Panc1 (cell line): ENCODE data around the gene ADAM22. TPM values are rescaled to one million over a fixed set of nuclear protein-coding genes. Genes with fewer than 3 reads are reported as not detected.

ENCODE experiments used
- ATAC-seq: fragments of 200-7000 bp; cut with Tn5 transposase; 2 replicates; pipeline ENCODE4 v1.9.1; 2020; ENCODE audit warnings: mild to moderate bottlenecking, moderate library complexity
- BruUV-seq: library from RNA; stranded (reverse); fragments of 400-500 nt; replicated peaks from 2 replicates; lab custom pipeline; 2021; lab: Mats Ljungman, UMichigan
- CTCF ChIA-PET: fragments of 300-600 bp; sonication (Branson Sonifier 250); formaldehyde crosslinking; loops from one replicate; lab custom pipeline; 2022; ENCODE audit warnings: antibody characterized with exemption; lab: Charles Lee
- POLR2A ChIA-PET: fragments of 300-600 bp; sonication (Branson Sonifier 250); formaldehyde crosslinking; loops from one replicate; lab custom pipeline; 2022; ENCODE audit warnings: antibody characterized with exemption; lab: Charles Lee
- DNase-seq: peaks from one replicate; pipeline ENCODE4 v3.0.0-alpha.2; 2010; ENCODE audit warnings: low read depth, low spot score
- H3K27ac ChIP-seq: 2 replicates; pipeline ENCODE4 v1.5.1; 2011; ENCODE audit warnings: mild to moderate bottlenecking, low read length, inconsistent platforms
- H3K27me3 ChIP-seq: fragments of 200-500 bp; sonication (Bioruptor generic); 2 replicates; pipeline ENCODE4 v1.6.0; 2014; ENCODE audit warnings: low read length, inconsistent platforms; ENCODE audit not compliant: control insufficient read depth, insufficient read depth
- H3K36me3 ChIP-seq: fragments of 200-500 bp; sonication (Bioruptor generic); 2 replicates; pipeline ENCODE4 v1.5.1; 2014; ENCODE audit warnings: inconsistent platforms, mild to moderate bottlenecking, low read length, moderate library complexity; ENCODE audit not compliant: control insufficient read depth, insufficient read depth
- H3K4me1 ChIP-seq: 2 replicates; pipeline ENCODE4 v1.5.1; 2011; ENCODE audit warnings: inconsistent platforms, mild to moderate bottlenecking, low read length, moderate library complexity; ENCODE audit not compliant: control insufficient read depth, insufficient read depth
- H3K4me3 ChIP-seq, 2 experiments: 2 replicates each; pipeline ENCODE4 v1.5.1; 2011 to 2012; ENCODE audit warnings: low read depth in 2 of 2, low read length in 2 of 2, mild to moderate bottlenecking in 2 of 2, inconsistent platforms in 1 of 2, moderate library complexity in 1 of 2
- H3K9me3 ChIP-seq: fragments of 200-500 bp; sonication (Bioruptor generic); 2 replicates; pipeline ENCODE4 v1.5.1; 2014; ENCODE audit warnings: low read depth, mild to moderate bottlenecking, inconsistent platforms, low read length, moderate library complexity; ENCODE audit not compliant: control insufficient read depth, insufficient read depth
- CTCF ChIP-seq: fragments of 450-650 bp; IDR thresholded peaks from 2 replicates; pipeline ENCODE4 v1.5.1; 2017; ENCODE audit warnings: mild to moderate bottlenecking
- POLR2AphosphoS5 ChIP-seq: IDR thresholded peaks from 2 replicates; pipeline ENCODE4 v1.6.1; 2012; ENCODE audit warnings: mild to moderate bottlenecking, low read depth, low read length, moderate library complexity
- REST ChIP-seq, 2 experiments: IDR thresholded peaks; 2 replicates each; pipeline ENCODE4 v1.6.1; 2011 to 2012; ENCODE audit warnings: low read depth in 2 of 2, control low read depth in 1 of 2, low read length in 1 of 2, mild to moderate bottlenecking in 1 of 2, moderate library complexity in 1 of 2; ENCODE audit not compliant: insufficient read depth in 1 of 2
- SIN3A ChIP-seq: IDR thresholded peaks from 2 replicates; pipeline ENCODE4 v1.6.1; 2012; ENCODE audit warnings: low read depth, mild to moderate bottlenecking, low read length, moderate library complexity, borderline replicate concordance; ENCODE audit not compliant: insufficient read depth
- TCF7L2 ChIP-seq: IDR thresholded peaks from 2 replicates; pipeline ENCODE4 v1.6.1; 2011; ENCODE audit warnings: mild to moderate bottlenecking, low read depth, low read length, inconsistent platforms
- in situ Hi-C: cut with HindIII; loops from 2 replicates; pipeline ENCODE4 v1.10.0; 2016; ENCODE audit warnings: low sequenced_read_pairs, low pct_unique_long_range_greater_than_20kb
- intact Hi-C: fragments of 100-400 bp; cut with micrococcal nuclease; formaldehyde crosslinking; loops from one replicate; pipeline ENCODE4 v1.10.0; 2022; ENCODE audit not compliant: unreplicated experiment
- total RNA-seq: library from RNA; stranded (reverse); gene quantifications from one replicate; pipeline ENCODE4 v1.2.1, GENCODE V29; 2021; ENCODE audit not compliant: unreplicated experiment

The ADAM22 gene
- total RNA-seq, 1 experiment from 2014 or later: 4.2 TPM

GRCh38 chr7:87960239-87960638 is 26.2 kb downstream of the ADAM22 start:
- no peak for TF ChIP-seq SIN3A
- TF ChIP-seq TCF7L2: no peak
- no peak for TF ChIP-seq REST (IDR thresholded peaks at IDR 0.05; ENCODE audit: insufficient read depth in 1 of 2, low read depth in 2 of 2, low read length in 1 of 2)
- TF ChIP-seq POLR2AphosphoS5: no peak
- no peak for TF ChIP-seq CTCF
- Histone ChIP-seq H3K27me3 (no peaks in the 10 kb centered on the region), H3K4me1 (no peaks in the 10 kb centered on the region), H3K4me3 (no peak overlapping the region), H3K36me3 (no peaks in the 10 kb centered on the region), H3K27ac (no peak overlapping the region), H3K9me3 (no peaks in the 10 kb centered on the region)
- POLR2A ChIA-PET: no interaction called here
- no peak for ATAC-seq
- intact Hi-C loops: no loop called here
- no peak for DNase-seq
- no TSS peak for BruUV-seq
- in situ Hi-C loops: no loop called here
- CTCF ChIA-PET: no interaction called here

GRCh38 chr7:87961754-87962153 is 27.7 kb downstream of the ADAM22 start:
- ATAC-seq (no peak), DNase-seq (no peak)
- H3K4me3 ChIP-seq: no peak overlapping the region
- BruUV-seq: no TSS peak
- ChIA-PET CTCF (no interaction called here), POLR2A (no interaction called here)
- TF ChIP-seq POLR2AphosphoS5 (no peak), TCF7L2 (no peak), SIN3A (no peak)
- H3K27me3 ChIP-seq: no peaks in the 10 kb centered on the region
- no peak overlapping the region for H3K27ac ChIP-seq
- H3K9me3 ChIP-seq: no peaks in the 10 kb centered on the region
- no peaks in the 10 kb centered on the region for H3K4me1 ChIP-seq
- H3K36me3 ChIP-seq: no peaks in the 10 kb centered on the region
- in situ Hi-C loops: no loop called here
- intact Hi-C loops: no loop called here

GRCh38 chr7:87966271-87966670 is 32.2 kb downstream of the ADAM22 start:
- CTCF ChIA-PET: no interaction called here
- intact Hi-C loops: no loop called here
- TF ChIP-seq TCF7L2 (no peak), POLR2AphosphoS5 (no peak), SIN3A (no peak), REST (IDR thresholded peaks at IDR 0.05; ENCODE audit: insufficient read depth in 1 of 2, low read depth in 2 of 2, low read length in 1 of 2) (no peak), CTCF (no peak)

More at GRCh38 chr7:87966271-87966670, 32.2 kb downstream of the ADAM22 start:
- Histone ChIP-seq H3K4me3 (no peak overlapping the region), H3K9me3 (no peaks in the 10 kb centered on the region), H3K27ac (no peak overlapping the region), H3K4me1 (no peaks in the 10 kb centered on the region), H3K27me3 (no peaks in the 10 kb centered on the region), H3K36me3 (no peaks in the 10 kb centered on the region)
- ATAC-seq: no peak
- POLR2A ChIA-PET: no interaction called here
- no TSS peak for BruUV-seq
- in situ Hi-C loops: no loop called here
- no peak for DNase-seq
